Adrenal gland (tissue), 5 donors: Measurements from ENCODE around the gene SPAG4.

Experiments used
- CTCF ChIP-seq, 6 experiments: fragments of 450-650 bp in 4 of 6; fragments of 200-600 bp in 2 of 6; sonication (generic) in 1 of 6; IDR thresholded peaks; 1 replicate in 5 of 6; 2 replicates in 1 of 6; pipeline versions ENCODE4 v1.5.1 to v1.8.0; 2016 to 2021; ENCODE audit warnings: antibody characterized with exemption in 6 of 6, mild to moderate bottlenecking in 2 of 6, moderate library complexity in 1 of 6
- POLR2A ChIP-seq, 2 donors: fragments of 450-650 bp; IDR thresholded peaks; one replicate each; pipeline ENCODE4 v1.6.1; 2017; ENCODE audit warnings: antibody characterized with exemption in 2 of 2, mild to moderate bottlenecking in 2 of 2, moderate library complexity in 1 of 2
- donor health status: DM: no; HTN: no; CAD: no.

GRCh38 chr20:35632539-35633115 is 17.0 kb downstream of the SPAG4 start:
- TF ChIP-seq CTCF (IDR thresholded peaks at IDR 0.05) (no peak), POLR2A (IDR thresholded peaks at IDR 0.05) (no peak)
